GM12891 (cell line): ENCODE measurements around the gene PLG.

Source experiments
- PAX5 ChIP-seq: IDR thresholded peaks from 2 replicates; pipeline ENCODE4 v1.6.1; 2011; ENCODE audit warnings: low read length, moderate library complexity, mild to moderate bottlenecking; ENCODE audit not compliant: insufficient read depth, severe bottlenecking
- POLR2A ChIP-seq: IDR thresholded peaks from 2 replicates; pipeline ENCODE4 v1.6.1; 2011; ENCODE audit warnings: low read depth, low read length, control low read depth
- POLR2AphosphoS5 ChIP-seq: IDR thresholded peaks from 2 replicates; pipeline ENCODE4 v1.6.1; 2011; ENCODE audit warnings: low read depth, low read length, control low read depth
- SPI1 ChIP-seq: IDR thresholded peaks from 2 replicates; pipeline ENCODE4 v1.6.1; 2011; ENCODE audit warnings: low read depth, low read length, control low read depth
- TAF1 ChIP-seq: IDR thresholded peaks from 2 replicates; pipeline ENCODE4 v1.6.1; 2011; ENCODE audit warnings: low read depth, low read length, control low read depth

DNA sequence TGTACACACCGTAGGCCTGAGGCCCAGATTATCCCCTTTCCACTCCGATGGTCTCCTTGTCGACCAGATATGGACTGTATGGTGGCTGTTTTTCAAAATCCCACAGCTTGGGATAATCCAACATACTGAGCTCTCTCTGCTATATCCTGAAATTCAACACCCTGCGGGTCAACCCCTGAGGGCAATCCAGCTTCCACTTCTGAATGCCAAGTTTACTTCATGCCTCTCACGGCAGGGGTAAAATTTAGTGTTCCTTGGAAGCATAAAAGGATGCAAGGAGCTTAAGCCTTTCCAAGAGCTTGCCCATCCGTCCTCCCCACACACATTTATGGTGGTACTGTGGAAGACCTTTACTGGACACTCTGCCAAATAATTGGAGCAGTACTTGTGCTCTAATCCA, 90.7 kb downstream of the PLG start:
- TF ChIP-seq POLR2A: no peak
- TF ChIP-seq SPI1: no peak
- TF ChIP-seq POLR2AphosphoS5: no peak
- no peak for TF ChIP-seq TAF1
- no peak for TF ChIP-seq PAX5
